GM18520 (cell line): Measurements from ENCODE around the gene CAPN10.

Experiments used
- ATAC-seq: cut with Tn5 transposase; IDR thresholded peaks from one replicate; pipeline ENCODE4 v1.9.1; 2021; ENCODE audit not compliant: unreplicated experiment

The CAPN10 gene

GRCh38 chr2:240574386-240575100 lies 12.0 kb upstream of the CAPN10 start:
- ATAC-seq: no peak

- ATAC-seq: no peak
These were observed 11.2 kb upstream of the CAPN10 start for GRCh38 chr2:240575101-240575965.

DNA sequence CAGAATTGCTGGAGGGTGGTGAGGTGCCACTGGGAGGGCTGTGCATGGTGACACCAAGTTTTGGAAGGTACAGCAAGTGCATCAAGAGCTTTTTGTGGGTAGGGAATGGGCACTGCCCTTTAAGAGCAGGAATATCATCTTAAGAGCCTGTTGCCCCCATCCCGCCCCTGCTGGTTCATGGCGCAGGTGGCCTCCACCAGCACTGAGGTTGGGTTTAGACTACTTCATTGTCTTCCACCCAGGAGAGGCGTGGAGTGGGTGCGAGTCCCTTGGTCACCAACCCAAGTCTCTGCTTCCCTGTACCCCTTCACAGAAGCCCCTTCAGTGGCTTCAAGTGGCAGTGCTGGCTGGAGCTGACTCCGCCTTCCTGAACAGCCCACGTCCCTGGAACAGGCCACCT lies 10.5 kb upstream of the CAPN10 start:
- ATAC-seq: no peak

- no peak for ATAC-seq
These were observed 9.9 kb upstream of the CAPN10 start for GRCh38 chr2:240576436-240577205.

GRCh38 chr2:240577281-240578109 lies 9.0 kb upstream of the CAPN10 start:
- no peak for ATAC-seq

DNA sequence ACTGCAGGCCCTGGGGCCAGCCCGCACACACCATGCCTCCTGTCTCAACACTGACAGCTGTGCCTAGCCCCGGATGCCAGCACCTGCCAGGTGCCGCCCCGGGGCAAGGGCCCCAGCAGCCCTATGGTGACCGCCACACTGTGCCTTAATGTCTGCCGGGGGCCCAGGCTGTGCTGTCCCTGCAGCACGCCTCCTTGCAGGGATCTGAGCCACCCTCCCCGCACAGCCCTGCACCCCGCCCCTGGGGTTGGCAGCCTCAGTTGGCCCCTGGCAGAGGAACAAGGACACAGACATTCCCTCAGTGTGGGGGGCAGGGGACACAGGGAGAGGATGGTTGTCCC lies 8.5 kb upstream of the CAPN10 start:
- ATAC-seq: no peak

DNA sequence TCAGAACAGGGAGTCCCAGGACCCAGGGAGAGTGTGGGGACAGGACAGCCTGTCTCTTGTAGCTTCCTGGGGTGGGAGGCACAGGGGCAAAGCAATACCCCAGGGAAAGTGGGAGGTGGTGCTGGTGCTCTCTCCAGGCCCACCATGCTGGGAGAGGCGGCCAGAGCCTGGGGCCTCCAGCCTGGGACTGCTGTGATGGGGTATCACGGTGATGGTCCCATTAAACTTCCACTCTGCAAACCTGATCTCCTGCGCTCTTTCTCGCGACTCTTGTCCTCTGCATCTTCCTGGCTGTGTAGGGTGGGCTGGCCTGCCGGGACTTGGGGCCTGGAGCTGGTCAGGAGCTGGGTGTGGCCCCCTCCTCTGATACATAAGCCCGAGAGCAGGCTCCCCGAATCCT lies 8.0 kb upstream of the CAPN10 start:
- ATAC-seq: no peak

DNA sequence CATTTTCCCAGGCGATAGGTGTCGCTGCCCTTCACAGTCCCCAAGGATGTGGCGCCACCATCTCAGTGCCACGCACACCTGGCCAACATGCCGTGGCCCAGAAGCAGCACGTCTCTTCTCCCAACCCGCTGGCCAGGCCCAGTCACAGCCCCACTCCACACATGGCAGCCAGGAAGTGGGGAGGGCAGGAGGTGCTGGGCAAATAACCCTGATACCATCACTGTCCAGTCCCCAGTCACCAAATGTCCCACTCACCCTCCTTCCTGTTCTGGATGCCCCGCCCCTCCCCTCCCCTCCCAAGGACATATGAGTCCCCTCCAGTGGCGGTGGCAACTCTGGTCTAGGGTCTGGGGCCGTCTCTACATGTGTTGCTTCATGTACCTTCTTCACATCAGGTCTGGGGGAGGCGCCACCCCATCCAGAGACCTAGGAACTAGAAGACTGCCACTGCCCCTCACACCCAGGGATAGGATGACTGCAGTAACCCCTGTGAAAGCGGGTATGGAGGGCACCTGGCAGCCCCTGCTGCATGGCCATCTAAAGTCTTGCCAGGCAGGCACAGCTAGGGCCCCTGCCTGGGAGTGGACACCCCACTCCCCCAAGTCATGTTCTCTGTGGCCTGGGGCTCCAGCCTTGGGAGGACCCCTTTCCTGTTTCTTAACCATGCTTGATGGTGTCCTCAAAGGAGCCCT lies 7.3 kb upstream of the CAPN10 start:
- no peak for ATAC-seq

DNA sequence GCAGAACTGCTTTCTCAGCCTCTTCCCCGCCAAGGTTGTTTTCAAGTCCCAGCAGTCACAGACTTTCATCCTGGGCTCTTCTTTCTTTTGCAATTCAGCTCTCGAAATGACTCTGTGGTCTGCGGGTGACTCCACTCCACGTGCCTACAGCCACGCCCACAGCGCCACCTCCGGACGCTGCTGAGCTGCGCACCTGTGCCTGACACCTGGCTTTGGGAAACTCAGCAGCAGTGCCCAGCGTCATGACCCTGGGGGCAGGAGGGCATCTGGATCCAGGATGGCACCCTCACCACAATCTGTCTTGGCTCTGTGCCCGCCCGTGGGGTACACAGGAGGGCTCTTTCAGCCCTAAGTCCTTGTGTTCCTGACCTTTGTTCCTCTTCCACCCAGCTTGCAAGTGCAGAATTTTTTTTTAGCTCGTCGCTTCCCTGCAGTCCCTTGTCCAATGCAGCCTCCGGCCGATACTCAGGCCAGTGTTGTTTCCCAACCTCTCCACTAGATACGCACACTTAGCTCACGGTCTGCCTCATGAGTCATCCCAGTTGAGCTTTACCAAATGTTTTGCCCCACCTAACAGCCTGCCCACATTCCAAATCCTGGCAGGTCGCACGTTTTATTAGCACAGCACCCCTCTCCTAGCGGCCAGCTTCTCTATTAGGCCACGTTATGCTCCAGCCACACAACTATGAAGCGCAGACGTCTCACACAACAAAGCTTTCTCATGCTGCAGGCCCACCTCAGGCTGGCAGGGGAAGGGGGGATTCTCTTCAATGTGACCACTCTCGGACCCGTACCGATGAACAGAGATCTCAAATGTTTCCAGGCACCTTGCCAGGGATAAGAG lies 6.5 kb upstream of the CAPN10 start:
- ATAC-seq: no peak

GRCh38 chr2:240581811-240582210 lies 4.7 kb upstream of the CAPN10 start:
- no peak for ATAC-seq

- no peak for ATAC-seq
These were observed 3.8 kb upstream of the CAPN10 start for GRCh38 chr2:240582781-240583180.

- ATAC-seq: no peak
These were observed 2.8 kb upstream of the CAPN10 start for GRCh38 chr2:240583774-240584173.

DNA sequence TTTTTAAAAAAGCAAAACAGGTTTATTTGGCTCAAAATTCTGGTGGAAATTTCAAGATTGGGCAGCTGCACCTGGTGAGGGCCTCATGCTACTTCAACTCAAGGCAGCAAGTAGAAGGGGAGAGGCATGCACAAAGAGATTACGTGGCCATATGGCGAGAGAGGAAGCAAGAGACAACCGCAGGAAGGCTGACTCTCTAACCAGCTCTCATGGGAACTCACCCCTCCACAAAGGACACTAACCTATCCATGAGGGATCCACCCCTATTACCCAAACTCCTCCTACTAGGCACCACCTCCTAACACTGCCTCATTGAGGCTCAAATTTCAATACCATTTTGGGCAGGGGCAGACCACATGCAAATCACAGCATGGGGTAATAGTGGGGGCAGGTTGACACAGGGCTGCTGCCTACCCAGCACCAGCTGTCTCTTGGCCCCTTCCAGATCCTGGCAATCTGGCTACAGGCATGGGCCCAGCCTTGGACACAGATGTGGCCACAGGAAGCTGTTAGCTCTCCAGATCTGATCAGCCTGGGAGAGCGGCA lies 2.0 kb upstream of the CAPN10 start:
- ATAC-seq: peak; percentile 39

GRCh38 chr2:240585101-240585500 lies 1.4 kb upstream of the CAPN10 start:
- ATAC-seq: no peak

DNA sequence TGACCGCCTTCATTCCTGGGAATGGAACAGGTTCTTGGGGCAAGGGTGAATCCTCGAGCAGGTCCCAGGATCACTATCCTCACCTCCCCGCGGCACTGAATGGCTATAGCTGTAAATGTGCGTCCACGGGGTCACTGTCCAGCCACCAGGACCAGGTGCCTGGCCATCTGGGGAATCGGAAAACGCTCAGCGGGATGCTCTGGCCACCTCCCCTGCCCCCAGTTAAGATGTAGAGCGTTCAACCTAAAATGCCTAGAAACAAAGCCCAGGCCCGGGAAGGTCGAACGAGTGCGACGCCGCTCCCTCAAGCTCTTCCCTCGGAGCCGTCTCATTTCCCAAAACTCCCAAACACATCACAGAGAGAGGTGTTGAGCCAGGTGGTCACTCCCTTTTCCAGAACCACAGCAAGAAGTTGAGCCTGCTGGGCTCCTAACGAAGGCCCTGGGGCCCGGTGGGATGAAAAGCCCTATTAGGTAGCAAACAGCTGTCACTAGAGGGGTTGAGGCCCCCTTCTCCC lies 795 bp upstream of the CAPN10 start:
- no peak for ATAC-seq

DNA sequence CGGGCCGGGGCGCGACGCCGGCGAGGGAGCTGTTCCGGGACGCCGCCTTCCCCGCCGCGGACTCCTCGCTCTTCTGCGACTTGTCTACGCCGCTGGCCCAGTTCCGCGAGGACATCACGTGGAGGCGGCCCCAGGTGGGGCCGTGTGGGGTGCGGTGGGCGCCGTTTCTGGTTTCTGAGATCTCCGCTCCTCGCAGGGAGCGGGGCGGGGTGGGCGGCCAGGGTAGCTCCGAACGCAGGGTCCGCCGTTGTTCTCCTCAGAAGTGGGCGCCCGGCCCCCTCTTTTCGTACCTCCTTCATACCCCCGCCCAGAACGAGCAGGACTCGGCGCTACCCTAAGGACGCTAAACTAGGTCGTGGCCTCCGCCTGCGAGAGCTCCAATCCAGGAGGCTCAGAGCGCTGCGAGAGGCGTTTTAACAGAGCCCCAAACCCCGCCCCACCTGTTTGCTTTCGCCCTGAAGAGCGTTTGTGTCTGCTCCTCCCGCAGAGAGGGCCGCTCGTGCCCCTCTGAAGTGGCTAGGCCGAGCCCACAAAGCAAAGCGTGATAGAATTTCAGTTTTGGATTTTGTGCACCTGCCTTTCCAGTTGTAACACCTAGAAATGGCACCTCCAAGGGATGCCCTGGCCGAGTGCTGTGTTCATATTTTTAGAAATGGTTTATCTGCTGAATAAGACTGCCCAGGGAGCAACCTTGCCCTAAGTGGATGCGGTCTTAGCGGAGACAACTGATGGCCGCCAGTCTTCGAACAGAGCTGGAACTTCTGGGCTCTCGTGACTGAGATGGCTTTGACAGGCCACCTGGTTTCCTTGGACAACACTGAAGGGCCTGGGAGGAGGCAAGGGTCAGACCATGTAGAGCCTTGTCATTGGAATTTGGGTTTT lies 626 bp downstream of the CAPN10 start:
- peak; percentile 4 for ATAC-seq

GRCh38 chr2:240588006-240588655 lies 1.6 kb downstream of the CAPN10 start:
- no peak for ATAC-seq
